H1 (cell line): ENCODE results near the gene FOXL2NB. TPM values are rescaled to one million over a fixed set of nuclear protein-coding genes. Genes with fewer than 3 reads are reported as not detected.

ENCODE experiments used
- polyA plus RNA-seq, 7 experiments: library from polyadenylated mRNA; depleted of rRNA in 3 of 7; stranded (reverse) in 5 of 7; unstranded in 2 of 7; fragments of >200 nt in 5 of 7; fragments of 200-250 nt in 2 of 7; gene quantifications; 1 replicate in 5 of 7; 2 replicates in 1 of 7; 4 replicates in 1 of 7; pipeline versions ENCODE4 v1.2.1 to v1.2.3, GENCODE V29; 2011 to 2013; ENCODE audit warnings: missing spikeins in 2 of 7, mixed read lengths in 2 of 7
- total RNA-seq: library from RNA; stranded (reverse); fragmentation: NEBNext Ultra II Directional; extraction: Animal tissue kit (Norgen Biotek cat#: 25700); gene quantifications from 2 replicates; pipeline ENCODE4 v1.2.1, GENCODE V29; 2021

The FOXL2NB gene
- total and polyA plus RNA-seq, 2 of the 8 experiments (the other 6 are each of a cell fraction or from before 2014, with no cell fraction given): 5.4 to 7.3 TPM

Other genes with a start within 250 kb of the FOXL2NB start
- 33.0 and 35.2 TPM in 2 replicates for gene PIK3CB, start 112.3 kb upstream of the FOXL2NB start, total RNA-seq
- gene PIK3CB, start 112.3 kb upstream of the FOXL2NB start, polyA plus RNA-seq (2011; rRNA removed): 7.1 and 8.3 TPM in 2 replicates
- 2.2 and 2.4 TPM in 2 replicates for gene FOXL2, start 80 bp upstream of the FOXL2NB start, total RNA-seq
- gene FOXL2, start 80 bp upstream of the FOXL2NB start, polyA plus RNA-seq (2011; rRNA removed): 0.59 and 1.6 TPM in 2 replicates
- gene PRR23A, start 59.1 kb downstream of the FOXL2NB start, total RNA-seq: not detected in 2 replicates
- gene PRR23A, start 59.1 kb downstream of the FOXL2NB start, polyA plus RNA-seq (2011; rRNA removed): not detected in 2 replicates
- not detected in 2 replicates for gene PRR23B, start 73.7 kb downstream of the FOXL2NB start, total RNA-seq
- gene PRR23B, start 73.7 kb downstream of the FOXL2NB start, polyA plus RNA-seq (2011; rRNA removed): not detected in 2 replicates
- not detected in 2 replicates for gene PRR23C, start 97.7 kb downstream of the FOXL2NB start, total RNA-seq
- gene PRR23C, start 97.7 kb downstream of the FOXL2NB start, polyA plus RNA-seq (2011; rRNA removed): not detected in 2 replicates